ENCODE measurements around the gene FGFRL1. TPM values are rescaled to one million over a fixed set of nuclear protein-coding genes. Genes with fewer than 3 reads are reported as not detected.

The FGFRL1 gene
- total and polyA plus RNA-seq, 2 of the 13 experiments (the other 11 are each of a cell fraction or from before 2014, with no cell fraction given): 19.1 to 30.6 TPM

DNA sequence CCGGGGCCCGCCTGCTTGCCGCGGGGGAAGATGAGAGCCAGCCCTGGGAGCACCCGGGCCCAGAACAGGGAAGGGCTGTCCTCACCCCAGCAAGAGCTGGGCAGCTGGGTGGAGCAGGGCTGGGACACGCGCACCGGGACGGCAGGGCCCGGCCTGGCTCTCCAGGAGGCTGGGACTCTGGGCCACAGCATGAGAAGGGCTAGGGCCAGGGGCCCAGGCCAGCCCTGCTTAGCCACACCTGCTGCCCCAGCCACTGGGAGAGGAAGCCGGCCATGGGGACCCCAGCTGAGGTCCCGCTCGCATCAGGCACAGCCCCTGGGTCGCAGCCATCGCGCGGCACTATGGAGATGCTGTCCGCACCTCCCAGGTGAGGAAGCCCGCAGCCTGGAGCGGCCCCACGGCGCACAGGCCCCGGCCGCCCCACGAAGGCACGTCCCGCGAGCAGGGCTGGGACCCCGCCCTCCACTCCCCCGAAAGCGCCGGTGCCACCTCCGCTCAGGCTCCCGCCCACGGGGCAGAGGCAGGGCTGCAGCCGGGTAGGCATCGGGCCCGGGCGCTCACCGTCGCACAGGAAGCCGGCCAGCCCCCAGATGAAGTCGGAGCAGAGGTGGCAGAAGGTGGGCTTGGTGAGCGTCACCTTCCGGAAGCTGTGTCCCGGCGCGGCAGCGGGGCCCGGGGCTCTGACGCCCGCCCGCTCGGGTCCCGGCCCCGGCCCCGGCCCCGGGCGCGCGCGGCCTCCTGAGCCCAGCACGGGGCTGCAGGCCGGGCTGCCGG lies 38.6 kb upstream of the FGFRL1 start (continued):
- TF ChIP-seq, protein P1, sequence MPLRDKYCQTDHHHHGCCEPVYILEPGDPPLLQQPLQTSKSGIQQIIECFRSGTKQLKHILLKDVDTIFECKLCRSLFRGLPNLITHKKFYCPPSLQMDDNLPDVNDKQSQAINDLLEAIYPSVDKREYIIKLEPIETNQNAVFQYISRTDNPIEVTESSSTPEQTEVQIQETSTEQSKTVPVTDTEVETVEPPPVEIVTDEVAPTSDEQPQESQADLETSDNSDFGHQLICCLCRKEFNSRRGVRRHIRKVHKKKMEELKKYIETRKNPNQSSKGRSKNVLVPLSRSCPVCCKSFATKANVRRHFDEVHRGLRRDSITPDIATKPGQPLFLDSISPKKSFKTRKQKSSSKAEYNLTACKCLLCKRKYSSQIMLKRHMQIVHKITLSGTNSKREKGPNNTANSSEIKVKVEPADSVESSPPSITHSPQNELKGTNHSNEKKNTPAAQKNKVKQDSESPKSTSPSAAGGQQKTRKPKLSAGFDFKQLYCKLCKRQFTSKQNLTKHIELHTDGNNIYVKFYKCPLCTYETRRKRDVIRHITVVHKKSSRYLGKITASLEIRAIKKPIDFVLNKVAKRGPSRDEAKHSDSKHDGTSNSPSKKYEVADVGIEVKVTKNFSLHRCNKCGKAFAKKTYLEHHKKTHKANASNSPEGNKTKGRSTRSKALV (CRISPR knock-in tag; IDR thresholded peaks at IDR 0.05): 0 out of 2 replicates have a peak, but pooled peaks have one; percentile 69
- TF ChIP-seq ZNF605 (CRISPR knock-in tag; IDR thresholded peaks at IDR 0.05): 0 out of 2 replicates have a peak, but pooled peaks have one; percentile 33
- TF ChIP-seq ZFP90 (CRISPR knock-in tag; IDR thresholded peaks at IDR 0.05; ENCODE audit: borderline replicate concordance): no peak
- no peak; the same call in 1 of the 2 replicates for TF ChIP-seq DR1 (CRISPR knock-in tag; IDR thresholded peaks at IDR 0.05)
- 0 out of 2 replicates have a peak, but pooled peaks have one; percentile 25 for TF ChIP-seq NFIB (CRISPR knock-in tag; IDR thresholded peaks at IDR 0.05; ENCODE audit: borderline replicate concordance)
- TF ChIP-seq REL (CRISPR knock-in tag; conservative IDR thresholded peaks at IDR 0.05): no peak
- TF ChIP-seq, protein P2, sequence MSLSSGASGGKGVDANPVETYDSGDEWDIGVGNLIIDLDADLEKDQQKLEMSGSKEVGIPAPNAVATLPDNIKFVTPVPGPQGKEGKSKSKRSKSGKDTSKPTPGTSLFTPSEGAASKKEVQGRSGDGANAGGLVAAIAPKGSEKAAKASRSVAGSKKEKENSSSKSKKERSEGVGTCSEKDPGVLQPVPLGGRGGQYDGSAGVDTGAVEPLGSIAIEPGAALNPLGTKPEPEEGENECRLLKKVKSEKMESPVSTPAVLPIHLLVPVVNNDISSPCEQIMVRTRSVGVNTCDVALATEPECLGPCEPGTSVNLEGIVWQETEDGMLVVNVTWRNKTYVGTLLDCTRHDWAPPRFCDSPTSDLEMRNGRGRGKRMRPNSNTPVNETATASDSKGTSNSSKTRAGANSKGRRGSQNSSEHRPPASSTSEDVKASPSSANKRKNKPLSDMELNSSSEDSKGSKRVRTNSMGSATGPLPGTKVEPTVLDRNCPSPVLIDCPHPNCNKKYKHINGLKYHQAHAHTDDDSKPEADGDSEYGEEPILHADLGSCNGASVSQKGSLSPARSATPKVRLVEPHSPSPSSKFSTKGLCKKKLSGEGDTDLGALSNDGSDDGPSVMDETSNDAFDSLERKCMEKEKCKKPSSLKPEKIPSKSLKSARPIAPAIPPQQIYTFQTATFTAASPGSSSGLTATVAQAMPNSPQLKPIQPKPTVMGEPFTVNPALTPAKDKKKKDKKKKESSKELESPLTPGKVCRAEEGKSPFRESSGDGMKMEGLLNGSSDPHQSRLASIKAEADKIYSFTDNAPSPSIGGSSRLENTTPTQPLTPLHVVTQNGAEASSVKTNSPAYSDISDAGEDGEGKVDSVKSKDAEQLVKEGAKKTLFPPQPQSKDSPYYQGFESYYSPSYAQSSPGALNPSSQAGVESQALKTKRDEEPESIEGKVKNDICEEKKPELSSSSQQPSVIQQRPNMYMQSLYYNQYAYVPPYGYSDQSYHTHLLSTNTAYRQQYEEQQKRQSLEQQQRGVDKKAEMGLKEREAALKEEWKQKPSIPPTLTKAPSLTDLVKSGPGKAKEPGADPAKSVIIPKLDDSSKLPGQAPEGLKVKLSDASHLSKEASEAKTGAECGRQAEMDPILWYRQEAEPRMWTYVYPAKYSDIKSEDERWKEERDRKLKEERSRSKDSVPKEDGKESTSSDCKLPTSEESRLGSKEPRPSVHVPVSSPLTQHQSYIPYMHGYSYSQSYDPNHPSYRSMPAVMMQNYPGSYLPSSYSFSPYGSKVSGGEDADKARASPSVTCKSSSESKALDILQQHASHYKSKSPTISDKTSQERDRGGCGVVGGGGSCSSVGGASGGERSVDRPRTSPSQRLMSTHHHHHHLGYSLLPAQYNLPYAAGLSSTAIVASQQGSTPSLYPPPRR (CRISPR knock-in tag; IDR thresholded peaks at IDR 0.05; ENCODE audit: borderline replicate concordance): no peak
- TF ChIP-seq ZNF850 (CRISPR knock-in tag; conservative IDR thresholded peaks at IDR 0.05): no peak
- TF ChIP-seq, protein P3, sequence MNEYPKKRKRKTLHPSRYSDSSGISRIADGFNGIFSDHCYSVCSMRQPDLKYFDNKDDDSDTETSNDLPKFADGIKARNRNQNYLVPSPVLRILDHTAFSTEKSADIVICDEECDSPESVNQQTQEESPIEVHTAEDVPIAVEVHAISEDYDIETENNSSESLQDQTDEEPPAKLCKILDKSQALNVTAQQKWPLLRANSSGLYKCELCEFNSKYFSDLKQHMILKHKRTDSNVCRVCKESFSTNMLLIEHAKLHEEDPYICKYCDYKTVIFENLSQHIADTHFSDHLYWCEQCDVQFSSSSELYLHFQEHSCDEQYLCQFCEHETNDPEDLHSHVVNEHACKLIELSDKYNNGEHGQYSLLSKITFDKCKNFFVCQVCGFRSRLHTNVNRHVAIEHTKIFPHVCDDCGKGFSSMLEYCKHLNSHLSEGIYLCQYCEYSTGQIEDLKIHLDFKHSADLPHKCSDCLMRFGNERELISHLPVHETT (CRISPR knock-in tag; conservative IDR thresholded peaks at IDR 0.05): no peak
- peak; percentile 26; the same call in 1 of the 2 replicates for TF ChIP-seq ZNF777 (CRISPR knock-in tag; IDR thresholded peaks at IDR 0.05)
- no peak for TF ChIP-seq ZNF264 (CRISPR knock-in tag; IDR thresholded peaks at IDR 0.05)
- TF ChIP-seq, protein P4, sequence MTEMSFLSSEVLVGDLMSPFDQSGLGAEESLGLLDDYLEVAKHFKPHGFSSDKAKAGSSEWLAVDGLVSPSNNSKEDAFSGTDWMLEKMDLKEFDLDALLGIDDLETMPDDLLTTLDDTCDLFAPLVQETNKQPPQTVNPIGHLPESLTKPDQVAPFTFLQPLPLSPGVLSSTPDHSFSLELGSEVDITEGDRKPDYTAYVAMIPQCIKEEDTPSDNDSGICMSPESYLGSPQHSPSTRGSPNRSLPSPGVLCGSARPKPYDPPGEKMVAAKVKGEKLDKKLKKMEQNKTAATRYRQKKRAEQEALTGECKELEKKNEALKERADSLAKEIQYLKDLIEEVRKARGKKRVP (CRISPR knock-in tag; IDR thresholded peaks at IDR 0.05): no peak
- TF ChIP-seq ZNF629 (CRISPR knock-in tag; conservative IDR thresholded peaks at IDR 0.05): no peak
- TF ChIP-seq RBFOX2 (IDR thresholded peaks at IDR 0.05; ENCODE audit: low read depth, low read length): peak; percentile 26; the same call in 1 of the 2 replicates
- TF ChIP-seq SIN3A (IDR thresholded peaks at IDR 0.05; ENCODE audit: borderline replicate concordance, low read depth, low read length): no peak

Data from HepG2 (cell line).